GM10266 (cell line): ENCODE data around the gene ART4.

Experiments used
- DNase-seq: peaks from one replicate; pipeline ENCODE4 v3.0.0; 2012; ENCODE audit errors: extremely low spot score
- CTCF ChIP-seq: IDR thresholded peaks from 2 replicates; pipeline ENCODE4 v1.5.1; 2012; ENCODE audit warnings: mild to moderate bottlenecking, low read depth; ENCODE audit not compliant: control insufficient read depth, insufficient read depth; ENCODE audit errors: missing control alignments

Gene ART4

GRCh38 chr12:14810953-14811483 is 32.3 kb downstream of the ART4 start:
- peak; percentile 10 for TF ChIP-seq CTCF
- DNase-seq = no peak

- DNase-seq = no peak
- TF ChIP-seq CTCF = no peak
These were observed 33.0 kb downstream of the ART4 start for GRCh38 chr12:14810167-14810952.

GRCh38 chr12:14803830-14804160 is 39.5 kb downstream of the ART4 start:
- no peak for DNase-seq
- TF ChIP-seq CTCF = no peak

GRCh38 chr12:14803011-14803829 is 40.1 kb downstream of the ART4 start, which contains the start of the genes C12orf60 and WBP11:
Gene C12orf60, plus strand, starts transcription at chr12:14803670. Its CDS starts 19,266 bp downstream, at chr12:14822936.
Gene WBP11, minus strand, starts transcription at chr12:14803478. Its CDS starts 2,095 bp downstream, at chr12:14801383.
- TF ChIP-seq CTCF = no peak
- DNase-seq = peak; percentile 90

- DNase-seq = no peak
These were observed 40.7 kb downstream of the ART4 start for GRCh38 chr12:14802721-14803010.

GRCh38 chr12:14802247-14802646 is 41.1 kb downstream of the ART4 start:
- TF ChIP-seq CTCF = no peak
- DNase-seq = no peak

More at GRCh38 chr12:14802721-14803010, 40.7 kb downstream of the ART4 start:
- TF ChIP-seq CTCF = no peak
